NCI-H526 treated with DMSO at 0.1 percent for 48 hours (cell line): Measurements from ENCODE around the gene OAS2.
A peak's percentile ranks its signal among the peaks of the same experiment; 100 is the strongest.
"Not testable (repeated sequence)": the region's sequence is repeated elsewhere in the genome, so short reads cannot be mapped to it uniquely, and the experiment has no call there.

Source experiments
- DNase-seq: peaks from one replicate; lab custom pipeline; 2025; lab: John Stamatoyannopoulos, UW

OAS2 gene

GRCh38 chr12:112985642-112986290 is 7.4 kb downstream of the OAS2 start:
- no peak for DNase-seq

GRCh38 chr12:112986291-112986800 is 8.0 kb downstream of the OAS2 start:
- no peak for DNase-seq

DNA sequence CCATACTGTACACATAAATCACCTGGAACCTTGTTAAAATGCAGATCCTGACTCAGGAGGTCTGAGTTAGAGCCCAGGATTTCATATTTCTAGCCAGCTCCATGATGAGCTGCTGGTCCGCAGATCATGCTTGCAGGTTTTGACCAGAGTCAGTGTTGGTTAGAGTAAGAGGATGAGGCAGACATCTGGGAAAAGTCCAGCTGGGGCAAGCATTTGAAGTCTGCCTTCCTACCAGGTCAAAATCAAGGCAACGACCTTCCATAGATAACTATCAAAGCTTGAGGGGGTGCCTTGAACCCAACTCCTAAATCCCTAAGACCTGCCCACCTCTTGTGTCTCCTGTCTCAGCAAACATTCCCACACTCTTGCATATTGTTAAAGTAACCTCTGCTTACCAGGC is 9.2 kb downstream of the OAS2 start:
- DNase-seq: no peak

DNA sequence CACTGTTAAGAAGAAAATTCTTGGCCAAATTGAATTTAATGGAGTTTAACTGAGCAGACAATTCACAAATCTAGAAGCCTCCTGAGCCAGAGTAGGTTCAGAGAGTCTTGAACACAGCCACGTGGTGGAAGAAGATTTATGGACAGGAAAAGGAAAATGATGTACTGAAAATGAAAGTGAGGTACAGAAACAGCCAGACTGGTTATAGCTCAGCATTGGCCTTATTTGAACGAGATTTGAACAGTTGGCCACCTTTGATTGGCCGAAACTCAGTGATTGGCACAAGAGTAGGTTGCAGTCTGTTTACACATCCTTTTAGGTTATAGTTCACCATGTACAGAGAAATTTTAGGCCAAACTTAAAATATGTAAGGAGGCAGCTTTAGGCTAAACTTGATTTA is 9.9 kb downstream of the OAS2 start:
- DNase-seq: no peak

DNA sequence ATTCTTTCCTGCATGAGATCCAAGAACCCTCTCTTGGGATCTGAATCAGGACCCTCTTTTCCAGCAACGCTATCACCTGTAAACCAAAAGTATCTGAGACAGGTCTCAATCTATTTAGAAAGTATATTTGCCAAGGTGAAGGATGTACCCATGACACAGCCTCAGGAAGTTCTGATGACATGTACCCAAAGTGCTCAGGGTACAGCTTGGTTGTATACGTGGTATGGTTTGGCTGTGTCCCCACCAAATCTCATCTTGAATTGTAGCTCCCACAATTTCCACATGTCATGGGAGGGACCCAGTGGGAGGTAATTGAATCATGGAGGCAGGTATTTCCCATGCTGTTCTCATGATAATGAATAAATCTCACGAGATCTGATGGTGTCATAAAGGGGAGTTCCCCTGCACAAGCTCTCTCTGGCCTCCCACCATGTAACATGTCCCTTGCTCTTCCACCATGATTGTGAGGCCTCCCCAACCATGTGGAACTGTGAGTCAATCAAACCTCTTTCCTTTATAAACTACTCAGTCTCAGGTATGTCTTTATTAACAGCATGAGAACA is 10.6 kb downstream of the OAS2 start:
- DNase-seq: not testable (repeated sequence)

DNA sequence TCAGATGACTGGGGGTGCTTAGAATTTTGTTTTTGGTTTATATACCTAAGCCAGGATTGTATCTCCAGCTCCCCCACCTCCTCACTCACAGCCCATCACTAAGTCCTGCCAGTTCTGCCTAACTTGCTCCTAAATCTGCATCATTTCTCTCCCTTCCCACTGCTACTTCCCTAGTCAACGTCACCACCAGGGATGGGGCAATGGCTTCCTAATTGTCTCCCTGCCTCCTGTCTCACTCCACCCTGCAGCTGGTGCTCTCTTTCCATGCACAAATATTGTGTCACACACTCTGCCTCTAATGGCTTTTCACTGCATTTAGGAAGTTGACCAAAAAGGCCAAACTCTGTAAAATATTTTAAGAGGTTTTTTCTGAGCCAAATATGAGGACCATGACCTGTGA is 11.5 kb downstream of the OAS2 start:
- no peak for DNase-seq

DNA sequence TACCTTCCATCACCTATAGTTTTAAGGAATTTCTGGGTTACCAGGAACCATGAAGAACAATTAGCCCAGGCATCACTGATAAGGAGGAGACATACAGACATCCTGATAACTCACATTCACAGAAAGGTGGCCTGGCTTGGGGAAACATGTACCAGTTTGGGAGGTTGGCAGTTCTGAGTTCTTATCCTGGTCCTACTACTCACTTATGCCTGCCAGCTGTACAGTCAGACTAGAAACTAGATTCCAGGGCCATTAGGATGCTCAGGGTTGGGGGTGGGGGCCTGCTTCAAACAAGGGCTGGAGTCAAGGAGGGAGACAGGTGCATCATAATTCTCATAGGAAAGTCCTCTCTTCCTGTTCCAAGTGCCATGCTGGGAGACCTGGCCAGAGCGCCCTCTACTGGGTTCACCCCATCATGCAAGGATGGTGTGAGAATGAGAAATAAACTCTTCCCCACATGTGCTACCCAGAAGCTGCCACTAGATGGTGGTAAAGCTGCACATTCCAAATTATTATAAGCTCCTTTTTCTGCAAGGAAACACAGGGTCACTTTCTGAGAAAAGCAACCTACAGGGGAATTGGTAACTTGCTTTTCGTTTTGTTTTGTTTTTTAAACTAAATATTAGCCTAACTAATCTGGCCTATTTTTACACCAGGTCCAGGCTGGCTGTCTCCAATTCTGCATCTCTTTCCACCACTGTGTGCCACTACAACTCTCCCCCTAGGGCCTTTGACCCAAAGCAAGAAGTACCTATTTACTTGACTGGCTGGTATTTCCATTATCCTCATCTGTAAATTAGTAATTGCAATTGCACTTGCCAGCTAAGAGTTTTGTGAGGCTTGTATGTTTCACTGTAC is 14.5 kb downstream of the OAS2 start:
- DNase-seq: peak; percentile 21

DNA sequence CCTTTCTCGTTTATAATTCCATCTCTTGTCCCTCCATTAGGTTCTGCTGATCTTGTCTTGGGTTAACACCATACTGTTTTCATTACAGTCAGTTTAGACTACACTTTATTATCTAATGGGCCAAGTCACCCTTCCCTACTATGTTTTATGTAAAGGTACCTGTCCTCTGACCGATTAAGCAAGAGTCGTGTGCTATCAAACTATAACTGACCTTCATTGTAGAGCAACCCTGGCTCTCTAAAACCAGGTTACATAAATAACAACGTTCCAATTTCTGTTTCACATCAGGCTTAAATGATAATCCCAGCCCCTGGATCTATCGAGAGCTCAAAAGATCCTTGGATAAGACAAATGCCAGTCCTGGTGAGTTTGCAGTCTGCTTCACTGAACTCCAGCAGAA is 16.7 kb downstream of the OAS2 start:
- no peak for DNase-seq

GRCh38 chr12:112996501-112996900 is 18.2 kb downstream of the OAS2 start:
- DNase-seq: no peak

DNA sequence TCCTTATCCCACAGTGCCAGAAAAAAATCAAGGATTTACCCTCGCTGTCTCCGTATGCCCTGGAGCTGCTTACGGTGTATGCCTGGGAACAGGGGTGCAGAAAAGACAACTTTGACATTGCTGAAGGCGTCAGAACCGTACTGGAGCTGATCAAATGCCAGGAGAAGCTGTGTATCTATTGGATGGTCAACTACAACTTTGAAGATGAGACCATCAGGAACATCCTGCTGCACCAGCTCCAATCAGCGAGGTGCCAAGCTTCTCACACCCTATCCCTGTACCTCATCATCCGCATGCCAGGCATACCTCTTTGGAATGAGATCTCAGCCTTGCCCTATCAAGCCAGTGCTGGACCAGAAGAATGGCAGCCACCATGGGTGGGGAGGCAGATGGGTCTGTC is 19.2 kb downstream of the OAS2 start:
- no peak for DNase-seq

DNA sequence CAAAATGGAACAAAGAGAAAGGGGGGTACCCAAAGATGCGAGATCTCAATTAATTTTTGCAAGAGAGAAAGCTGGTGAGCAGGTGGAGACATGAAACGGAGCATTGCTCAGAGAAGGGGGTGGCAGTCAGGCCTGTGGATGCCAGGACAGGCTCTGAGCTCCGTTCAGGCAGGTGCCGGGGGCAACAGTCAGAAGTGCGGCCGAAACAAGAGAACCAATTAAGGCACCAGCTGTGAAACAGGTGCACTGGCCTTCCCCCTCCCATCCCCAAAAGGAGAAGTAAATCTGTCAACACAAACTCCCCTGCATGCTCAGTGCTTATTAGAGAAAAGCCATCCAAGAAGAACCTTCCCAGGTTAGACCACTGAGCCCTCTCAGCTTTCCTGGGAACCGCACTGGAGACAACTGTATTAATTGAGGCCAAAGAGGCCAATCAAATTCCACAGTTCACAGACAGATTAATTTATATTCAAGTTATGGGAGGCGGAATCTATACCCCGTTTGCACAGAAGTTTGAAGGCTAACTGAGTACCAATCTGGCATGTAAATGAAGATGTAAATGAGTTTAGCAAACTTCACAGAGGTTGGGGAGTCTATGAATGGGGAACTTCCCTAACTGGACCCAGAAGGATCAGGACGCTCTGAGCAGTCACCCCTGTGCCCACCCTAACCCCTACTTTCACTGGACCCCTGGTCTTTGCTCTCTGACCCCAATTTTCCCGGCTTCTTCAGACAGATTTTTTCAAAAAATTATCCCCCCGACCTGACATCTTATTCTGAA is 20.9 kb downstream of the OAS2 start:
- DNase-seq: no peak

DNA sequence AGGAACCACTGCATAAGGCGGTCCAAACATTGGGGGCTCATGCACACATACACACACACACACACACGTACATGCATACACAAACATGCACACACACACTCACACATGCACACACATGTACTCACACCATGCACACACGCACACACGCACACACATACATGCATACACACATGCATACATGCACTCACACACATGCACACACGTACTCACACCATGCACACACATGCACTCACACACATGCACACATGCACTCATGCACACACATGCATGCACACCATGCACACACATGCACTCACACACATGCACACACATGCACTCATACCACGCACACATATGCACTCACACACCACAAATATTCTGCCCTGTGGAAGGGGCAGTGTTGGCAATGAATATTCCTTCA is 22.1 kb downstream of the OAS2 start:
- no peak for DNase-seq

DNA sequence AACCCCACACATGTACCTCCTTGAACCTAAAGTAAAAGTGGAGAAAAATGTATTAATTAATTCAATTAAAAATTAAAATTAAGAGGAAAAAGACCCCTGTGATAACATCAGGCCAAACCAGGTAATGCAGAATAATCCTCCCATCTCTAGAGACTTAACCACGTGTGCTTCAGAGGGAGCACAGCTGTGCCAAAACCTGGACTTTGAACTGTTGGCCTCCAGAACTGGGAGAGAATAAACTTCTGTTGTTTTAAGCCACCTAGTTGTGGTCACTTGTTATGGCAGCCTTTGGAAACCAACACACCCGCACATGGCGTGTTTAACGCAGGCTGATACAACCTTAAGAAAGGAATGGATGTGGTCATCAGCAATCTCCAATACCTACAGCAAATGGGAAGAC is 23.8 kb downstream of the OAS2 start:
- DNase-seq: peak; percentile 1

- no peak for DNase-seq
Measured at GRCh38 chr12:113002676-113003075, 24.4 kb downstream of the OAS2 start.

DNA sequence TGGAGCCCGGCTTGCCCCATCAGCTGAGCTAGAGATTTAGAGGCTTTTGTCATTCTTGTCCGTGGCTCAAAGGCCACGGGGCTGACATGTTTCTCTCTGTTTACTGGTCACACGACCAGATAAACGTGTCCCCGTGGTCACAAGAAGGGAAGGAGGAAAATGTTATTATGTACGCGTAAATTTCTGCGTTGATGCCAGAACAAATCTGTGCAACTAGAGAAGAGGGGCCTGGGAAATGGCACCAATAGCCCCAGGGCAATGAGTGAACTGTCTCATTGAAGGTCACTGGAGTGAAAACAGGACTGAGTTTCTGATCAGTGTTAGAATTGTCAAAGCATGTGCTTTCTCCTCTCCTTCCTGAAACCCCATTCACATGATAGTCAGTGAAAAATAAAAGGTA is 25.3 kb downstream of the OAS2 start:
- DNase-seq: no peak

DNA sequence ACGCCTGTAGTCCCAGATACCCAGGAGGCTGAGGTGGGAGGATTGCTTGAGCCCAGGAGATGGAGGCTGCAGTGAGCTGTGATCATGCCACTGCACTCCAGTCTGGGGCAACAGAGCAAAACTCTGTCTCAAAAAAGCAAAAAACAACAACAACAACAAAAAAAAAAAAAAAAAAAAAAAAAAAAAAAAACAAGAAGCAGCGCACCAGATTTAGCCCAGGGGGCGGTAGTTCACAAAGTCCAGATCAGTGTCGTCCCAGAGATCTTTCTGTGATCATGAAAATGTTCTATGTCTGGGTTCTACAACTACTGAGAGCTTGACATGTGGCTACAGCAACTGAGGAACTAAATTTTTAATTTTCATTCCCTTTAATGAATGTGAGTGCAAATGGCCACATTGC is 27.4 kb downstream of the OAS2 start:
- no peak for DNase-seq

DNA sequence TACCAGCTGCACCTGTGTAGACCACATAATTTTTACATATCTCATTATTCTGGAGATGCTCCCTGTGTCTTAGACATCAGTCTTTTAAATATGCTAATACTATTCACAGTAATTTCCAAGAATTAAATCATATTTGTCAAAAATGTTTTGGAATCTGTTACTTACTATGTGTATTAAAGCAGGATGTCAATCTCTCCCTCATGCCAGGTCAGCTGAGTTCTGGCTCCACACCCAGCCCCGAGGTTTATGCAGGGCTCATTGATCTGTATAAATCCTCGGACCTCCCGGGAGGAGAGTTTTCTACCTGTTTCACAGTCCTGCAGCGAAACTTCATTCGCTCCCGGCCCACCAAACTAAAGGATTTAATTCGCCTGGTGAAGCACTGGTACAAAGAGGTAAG is 27.9 kb downstream of the OAS2 start:
- DNase-seq: no peak

GRCh38 chr12:113006641-113007040 is 28.3 kb downstream of the OAS2 start:
- no peak for DNase-seq

- no peak for DNase-seq
Measured at GRCh38 chr12:113007166-113007565, 28.8 kb downstream of the OAS2 start.

GRCh38 chr12:113010701-113011100 is 32.4 kb downstream of the OAS2 start:
- DNase-seq: no peak

GRCh38 chr12:113014565-113014964 is 36.2 kb downstream of the OAS2 start:
- DNase-seq: no peak

DNA sequence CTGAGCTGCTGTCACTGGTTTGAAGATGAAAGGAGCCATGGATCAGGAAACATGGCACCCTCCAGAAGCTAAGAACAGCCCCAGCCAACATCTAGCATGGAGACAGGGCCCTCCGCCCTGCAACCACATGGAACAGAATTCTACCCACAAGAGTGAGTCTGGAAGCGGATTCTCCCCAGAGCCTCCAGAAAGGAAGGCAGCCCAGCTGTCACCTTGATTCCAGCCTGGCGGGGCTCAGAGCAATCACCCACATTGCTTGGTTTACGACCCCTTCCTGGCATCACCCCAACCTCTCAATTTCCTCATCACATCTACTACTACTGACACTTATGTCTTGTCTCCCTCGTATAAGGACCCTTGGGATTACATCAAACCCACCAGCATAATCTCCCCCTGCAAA is 38.5 kb downstream of the OAS2 start:
- no peak for DNase-seq
